GM12878 (cell line): ENCODE measurements around the gene UBASH3B. TPM values are rescaled to one million over a fixed set of nuclear protein-coding genes. Genes with fewer than 3 reads are reported as not detected.

Experiments
- ATAC-seq: fragments of 200-7000 bp; cut with Tn5 transposase; 3 replicates; pipeline ENCODE4 v1.9.1; 2020; ENCODE audit warnings: mild to moderate bottlenecking, moderate library complexity
- BruUV-seq: library from RNA; stranded (reverse); fragments of 400-500 nt; replicated peaks from 2 replicates; lab custom pipeline; 2021; lab: Mats Ljungman, UMichigan
- CTCF ChIA-PET: fragments of 300-600 bp; sonication (Branson Sonifier 250); formaldehyde crosslinking; extraction: SDS; loops from one replicate; lab custom pipeline; 2021; ENCODE audit warnings: inconsistent platforms; lab: Yijun Ruan, JAX
- POLR2A ChIA-PET: fragments of 350-600 bp; formaldehyde crosslinking; extraction: SDS; loops from one replicate; lab custom pipeline; 2021; ENCODE audit warnings: inconsistent platforms; lab: Charles Lee
- RAD21 ChIA-PET: fragments of 300-600 bp; sonication (Branson Sonifier 250); formaldehyde crosslinking; loops from one replicate; lab custom pipeline; 2023; ENCODE audit warnings: antibody characterized with exemption; ENCODE audit not compliant: unreplicated experiment; lab: Charles Lee
- SMC1A ChIA-PET: fragments of 300-600 bp; sonication (Branson Sonifier 250); formaldehyde crosslinking; loops from one replicate; lab custom pipeline; 2023; ENCODE audit not compliant: unreplicated experiment, uncharacterized antibody; lab: Charles Lee
- DNase-seq: peaks from one replicate; pipeline ENCODE4 v3.0.0-alpha.2; 2011; ENCODE audit warnings: low read depth, low spot score
- FAIRE-seq: peaks from 3 replicates; lab custom pipeline; 2011; peaks lifted over from hg19 to GRCh38; lab: Jason Lieb, UNC
- H2AFZ ChIP-seq: 2 replicates; pipeline ENCODE4 v1.6.0; 2011; ENCODE audit warnings: low read depth, low read length, control low read depth; ENCODE audit not compliant: control insufficient read depth
- H3K27ac ChIP-seq: 2 replicates; pipeline ENCODE4 v1.5.1; 2011; ENCODE audit warnings: control low read depth; ENCODE audit not compliant: control insufficient read depth, insufficient read depth
- H3K27me3 ChIP-seq, 2 experiments: replicated peaks in 1 of 2; 2 replicates each; pipeline versions ENCODE4 v1.6.0 to v1.6.1; 2011; ENCODE audit warnings: low read length in 1 of 2; ENCODE audit not compliant: control insufficient read depth in 2 of 2, insufficient read depth in 2 of 2
- H3K36me3 ChIP-seq, 2 experiments: 2 replicates each; pipeline ENCODE4 v1.5.1; 2011; ENCODE audit warnings: low read length in 1 of 2; ENCODE audit not compliant: control insufficient read depth in 2 of 2, insufficient read depth in 2 of 2
- H3K4me1 ChIP-seq: 2 replicates; pipeline ENCODE4 v1.6.1; 2011; ENCODE audit warnings: mild to moderate bottlenecking, low read length, moderate library complexity, mixed read lengths; ENCODE audit not compliant: control insufficient read depth, insufficient read depth
- H3K4me2 ChIP-seq: 2 replicates; pipeline ENCODE4 v1.6.0; 2011; ENCODE audit warnings: control low read depth; ENCODE audit not compliant: control insufficient read depth, insufficient read depth
- H3K4me3 ChIP-seq: fragments of 200-600 bp; sonication (generic); 2 replicates; pipeline ENCODE4 v1.5.1; 2016
- H3K79me2 ChIP-seq: 2 replicates; pipeline ENCODE4 v1.6.0; 2011; ENCODE audit warnings: low read length; ENCODE audit not compliant: control insufficient read depth, insufficient read depth
- H3K9ac ChIP-seq: 2 replicates; pipeline ENCODE4 v1.8.0; 2011; ENCODE audit warnings: low read length, control low read depth, mixed read lengths; ENCODE audit not compliant: control insufficient read depth, insufficient read depth
- H3K9me3 ChIP-seq: replicated peaks from 3 replicates; pipeline ENCODE4 v1.5.1; 2011; ENCODE audit warnings: mild to moderate bottlenecking, low read length; ENCODE audit not compliant: control insufficient read depth, insufficient read depth
- H4K20me1 ChIP-seq: 2 replicates; pipeline ENCODE4 v1.6.0; 2011; ENCODE audit not compliant: control insufficient read depth, insufficient read depth
- CBX5 ChIP-seq: sonication (generic); IDR thresholded peaks from 2 replicates; pipeline ENCODE4 v1.6.1; 2016; ENCODE audit warnings: low read depth, moderate library complexity, mild to moderate bottlenecking, inconsistent platforms
- CEBPB ChIP-seq, 2 experiments: fragments of 150-350 bp in 1 of 2; IDR thresholded peaks; 2 replicates each; pipeline ENCODE4 v1.6.1; 2012 to 2014; ENCODE audit warnings: low read depth in 2 of 2, low read length in 2 of 2, borderline replicate concordance in 1 of 2, inconsistent platforms in 1 of 2
- EED ChIP-seq: sonication (generic); IDR thresholded peaks from 2 replicates; pipeline ENCODE4 v1.6.1; 2016; ENCODE audit warnings: antibody characterized with exemption, low read depth
- EP300 ChIP-seq, 2 experiments: fragments of 150-350 bp in 1 of 2; IDR thresholded peaks; 2 replicates each; pipeline ENCODE4 v1.6.1; 2011 to 2012; ENCODE audit warnings: low read depth in 2 of 2, low read length in 2 of 2, borderline replicate concordance in 1 of 2, improper control_type of control experiment in 1 of 2, inconsistent platforms in 1 of 2; ENCODE audit not compliant: control insufficient read depth in 1 of 2
- ESRRA ChIP-seq: IDR thresholded peaks from 2 replicates; pipeline ENCODE4 v1.6.1; 2012; ENCODE audit warnings: mild to moderate bottlenecking, low read length, improper control_type of control experiment
- ETV6 ChIP-seq, 2 experiments: fragments of 450-650 bp in 1 of 2; IDR thresholded peaks in 1 of 2; conservative IDR thresholded peaks in 1 of 2; 2 replicates each; pipeline ENCODE4 v1.6.1; 2014; ENCODE audit warnings: antibody characterized with exemption in 1 of 2, borderline replicate concordance in 1 of 2, low read depth in 1 of 2, mild to moderate bottlenecking in 1 of 2, moderate library complexity in 1 of 2
- FOS ChIP-seq: IDR thresholded peaks from 3 replicates; pipeline ENCODE4 v1.6.1; 2011; ENCODE audit warnings: borderline replicate concordance; ENCODE audit not compliant: insufficient read length; ENCODE audit errors: extremely low read depth
- GATAD2B ChIP-seq: fragments of 450-650 bp; conservative IDR thresholded peaks from 2 replicates; pipeline ENCODE4 v1.6.1; 2017; ENCODE audit warnings: low read depth, mild to moderate bottlenecking, moderate library complexity
- HCFC1 ChIP-seq: fragments of 150-350 bp; IDR thresholded peaks from 2 replicates; pipeline ENCODE4 v1.6.1; 2014; ENCODE audit warnings: low read length
- IRF4 ChIP-seq: IDR thresholded peaks from 2 replicates; pipeline ENCODE4 v1.6.1; 2011; ENCODE audit warnings: low read depth, low read length
- LARP7 ChIP-seq: fragments of 450-650 bp; IDR thresholded peaks from 2 replicates; pipeline ENCODE4 v1.6.1; 2017; ENCODE audit warnings: mild to moderate bottlenecking
- RAD21 ChIP-seq: IDR thresholded peaks from 2 replicates; pipeline ENCODE4 v1.6.1; 2011; ENCODE audit warnings: mild to moderate bottlenecking, low read depth, low read length, moderate library complexity; ENCODE audit not compliant: insufficient read depth
- RBBP5 ChIP-seq: fragments of 200-600 bp; sonication (generic); conservative IDR thresholded peaks from 2 replicates; pipeline ENCODE4 v1.6.1; 2016
- RUNX3 ChIP-seq: IDR thresholded peaks from 2 replicates; pipeline ENCODE4 v1.6.1; 2012; ENCODE audit warnings: low read length, inconsistent platforms
- SUPT20H ChIP-seq: IDR thresholded peaks from 2 replicates; pipeline ENCODE4 v1.6.1; 2011; ENCODE audit warnings: low read depth, mild to moderate bottlenecking, low read length, moderate library complexity, borderline replicate concordance; ENCODE audit not compliant: control insufficient read depth
- TCF3 ChIP-seq: IDR thresholded peaks from 2 replicates; pipeline ENCODE4 v1.6.1; 2012; ENCODE audit warnings: low read depth, mild to moderate bottlenecking, low read length, borderline replicate concordance; ENCODE audit not compliant: insufficient read depth
- WRNIP1 ChIP-seq: IDR thresholded peaks from 2 replicates; pipeline ENCODE4 v1.6.1; 2011; ENCODE audit warnings: low read depth, low read length, improper control_type of control experiment, borderline replicate concordance
- YBX1 ChIP-seq: fragments of 450-650 bp; IDR thresholded peaks from 2 replicates; pipeline ENCODE4 v1.6.1; 2016; ENCODE audit warnings: antibody characterized with exemption
- ZNF217 ChIP-seq: fragments of 450-650 bp; IDR thresholded peaks from 2 replicates; pipeline ENCODE4 v1.6.1; 2017; ENCODE audit warnings: antibody characterized with exemption, mild to moderate bottlenecking
- WGBS: methylation state at CpG from one replicate; pipeline ENCODE4 v1.1.6; 2016; ENCODE audit warnings: low lambda C conversion rate; ENCODE audit not compliant: insufficient replicate concordance, insufficient coverage; ENCODE audit errors: missing lambda C conversion rate; 5-methylcytosine and 5-hydroxymethylcytosine counted together
- in situ Hi-C: fragments of 300-500 bp; cut with MboI; formaldehyde crosslinking; loops from 9 replicates; pipeline ENCODE4 v1.14.3; 2018; ENCODE audit warnings: mixed read lengths
- intact Hi-C: fragments of 100-400 bp; cut with micrococcal nuclease; formaldehyde crosslinking; loops from one replicate; pipeline ENCODE4 v1.14.2; 2022; ENCODE audit not compliant: unreplicated experiment
- polyA plus RNA-seq, 11 experiments: library from polyadenylated mRNA; depleted of rRNA in 4 of 11; unstranded in 6 of 11; stranded (reverse) in 5 of 11; fragments of >200 nt; fragmentation: Nextera tagmentation in 4 of 11; fragmentation: Illumina TruSeq in 1 of 11; extraction: Ambion mirVana in 4 of 11; extraction: Trizol in 1 of 11; gene quantifications; 1 replicate in 1 of 11; 2 replicates in 10 of 11; pipeline versions ENCODE4 v1.2.1 to v1.2.3, GENCODE V29; 2011 to 2016; ENCODE audit warnings: inconsistent platforms in 2 of 11, missing spikeins in 2 of 11, low read depth in 1 of 11
- total RNA-seq, 4 experiments: library from RNA; depleted of rRNA in 3 of 4; stranded (reverse); fragments of >200 nt in 3 of 4; fragmentation: Illumina TruSeq in 1 of 4; extraction: Trizol in 1 of 4; gene quantifications; 2 replicates each; pipeline versions ENCODE4 v1.2.1 to v1.2.3, GENCODE V29; 2013 to 2021

The UBASH3B gene
- total and polyA plus RNA-seq, 10 of the 15 experiments (the other 5 are each of a cell fraction or from before 2014, with no cell fraction given), result 0.18 to 3.3 (median 0.57) TPM

- no peaks in the 10 kb centered on the region; the same call in 2 of the 3 replicates for H3K9me3 ChIP-seq
- intact Hi-C loops, result no loop called here
- no peak overlapping the region for H3K4me2 ChIP-seq
- no peak overlapping the region for H3K9ac ChIP-seq
- peaks cover 11% of the 10 kb centered on the region for H3K4me1 ChIP-seq
- FAIRE-seq (no peak), ATAC-seq (no peak), DNase-seq (no peak)
- 60% methylated on average over 4 of the region's 4 CpGs for WGBS
- CTCF ChIA-PET, result no interaction called here
- in situ Hi-C loops, result no loop called here
- RAD21 ChIA-PET, result no interaction called here
- no peak overlapping the region for H2AFZ ChIP-seq
- POLR2A ChIA-PET, result interaction anchor here (1.3 kb wide), 1 partner anchor 10 kb away, joined by 3 read pairs; no protein-coding TSS in a partner anchor
- H3K4me3 ChIP-seq, result no peak overlapping the region
- no TSS peak for BruUV-seq
- H3K27ac ChIP-seq, result no peak overlapping the region
- H4K20me1 ChIP-seq, result no peaks in the 10 kb centered on the region
- no peaks in the 10 kb centered on the region for H3K79me2 ChIP-seq
- peaks cover 0 to 2% of the 10 kb centered on the region in 2 experiments; a peak in 2 of 4 replicates for H3K27me3 ChIP-seq
- SMC1A ChIA-PET, result no interaction called here
- no peaks in the 10 kb centered on the region for H3K36me3 ChIP-seq
- TF ChIP-seq CBX5 (no peak), CEBPB (IDR thresholded peaks at IDR 0.05; ENCODE audit: borderline replicate concordance in 1 of 2, low read depth in 2 of 2, low read length in 2 of 2) (no peak), TCF3 (no peak), EP300 (IDR thresholded peaks at IDR 0.05; ENCODE audit: borderline replicate concordance in 1 of 2, control insufficient read depth in 1 of 2, low read depth in 2 of 2, low read length in 2 of 2) (no peak), IRF4 (no peak), GATAD2B (no peak), YBX1 (no peak), EED (no peak), ESRRA (no peak), HCFC1 (no peak), ETV6 (conservative IDR thresholded peaks at IDR 0.05 in 1 of 2, IDR thresholded peaks at IDR 0.05 in 1 of 2; ENCODE audit: borderline replicate concordance in 1 of 2, low read depth in 1 of 2) (no peak), RUNX3 (no peak), ZNF217 (no peak), RBBP5 (no peak), FOS (no peak), WRNIP1 (no peak), RAD21 (no peak), LARP7 (no peak), SUPT20H (no peak)
- TF ChIP-seq, all 136 proteins: peak for 0
Observed at GRCh38 chr11:122672892-122673291, 17.4 kb downstream of the UBASH3B start.
